RWPE1 (cell line): ENCODE results near the gene BMP10.

Experiments used
- CTCF ChIA-PET: fragments of 350-600 bp; sonication (Branson Sonifier 250); formaldehyde crosslinking; extraction: SDS; loops from one replicate; lab custom pipeline; 2021; lab: Yijun Ruan, JAX
- POLR2A ChIA-PET: fragments of 400-600 bp; formaldehyde crosslinking; extraction: SDS; loops from one replicate; lab custom pipeline; 2020; ENCODE audit warnings: antibody characterized with exemption; ENCODE audit not compliant: low non-redundant PET; lab: Yijun Ruan, JAX
- DNase-seq: peaks from one replicate; pipeline ENCODE4 v3.0.0; 2012; ENCODE audit warnings: low spot score
- H3K27ac ChIP-seq: fragments of 450-650 bp; 2 replicates; pipeline ENCODE4 v1.5.1; 2017
- CTCF ChIP-seq: fragments of 450-650 bp; conservative IDR thresholded peaks from 2 replicates; pipeline ENCODE4 v1.5.1; 2017; ENCODE audit warnings: low read depth, mild to moderate bottlenecking

BMP10 gene

DNA sequence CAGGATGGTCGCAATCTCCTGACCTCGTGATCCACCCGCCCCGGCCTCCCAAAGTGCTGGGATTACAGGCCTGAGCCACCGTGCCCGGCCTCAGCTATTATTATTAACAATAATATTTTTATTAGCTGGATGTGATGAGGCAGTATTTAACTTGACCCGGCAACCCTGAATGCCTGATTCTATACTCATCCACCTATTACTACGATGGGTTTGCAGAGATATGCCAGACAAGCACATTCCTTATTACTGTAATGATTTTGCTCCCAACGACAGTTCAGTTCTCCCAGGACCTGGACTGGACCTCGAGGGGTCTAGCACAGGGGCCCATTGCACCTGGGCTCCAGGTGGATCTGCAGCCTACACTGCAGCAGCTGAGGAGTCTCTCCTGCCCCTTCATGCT is 32.6 kb downstream of the BMP10 start:
- CTCF ChIA-PET = interaction anchor here (0.5 to 1.3 kb wide), 5 partner anchors 20 to 87 kb away, joined by 3 to 4 read pairs (median 3); no protein-coding TSS in a partner anchor
- no peak overlapping the region for H3K27ac ChIP-seq
- DNase-seq = no peak
- no peak for TF ChIP-seq CTCF
- POLR2A ChIA-PET = no interaction called here

GRCh38 chr2:68837861-68838341 is 33.3 kb downstream of the BMP10 start:
- ChIA-PET CTCF (no interaction called here), POLR2A (no interaction called here)
- DNase-seq = no peak
- H3K27ac ChIP-seq = no peak overlapping the region
- no peak for TF ChIP-seq CTCF

DNA sequence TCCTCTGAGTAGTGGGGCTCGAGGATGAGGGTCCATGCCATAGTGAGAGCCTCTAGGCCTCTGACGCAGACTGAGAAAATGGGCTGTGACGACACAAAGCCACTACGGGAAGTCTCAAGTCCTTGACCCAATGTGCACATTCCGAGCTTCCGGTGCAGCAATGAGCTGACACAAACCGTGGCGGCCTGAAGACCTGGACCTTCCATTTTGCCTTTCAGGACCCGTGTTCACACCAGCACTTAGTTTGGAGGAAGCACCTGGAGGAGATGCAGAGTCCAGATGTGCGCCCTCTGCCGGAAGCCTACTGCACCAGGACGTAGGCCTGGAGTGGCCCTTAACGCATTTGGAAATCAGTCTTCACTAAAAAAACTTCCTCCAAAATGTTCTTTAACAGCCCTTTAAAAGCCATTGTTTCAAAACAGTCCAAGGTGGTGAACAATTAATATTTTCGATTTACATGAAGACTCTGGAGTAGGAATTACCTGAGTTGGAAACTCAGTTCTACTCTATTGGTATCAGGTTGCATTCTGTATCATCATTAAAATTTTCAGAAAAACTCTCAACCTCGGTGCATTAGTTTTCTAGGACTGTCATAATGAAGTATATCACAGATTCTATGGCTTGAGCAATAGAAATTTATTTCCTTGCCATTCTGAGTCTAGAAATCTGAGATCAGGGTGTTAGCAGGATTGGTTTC is 33.9 kb downstream of the BMP10 start:
- ChIA-PET CTCF (no interaction called here), POLR2A (no interaction called here)
- no peak for DNase-seq
- TF ChIP-seq CTCF = no peak
- no peak overlapping the region for H3K27ac ChIP-seq

DNA sequence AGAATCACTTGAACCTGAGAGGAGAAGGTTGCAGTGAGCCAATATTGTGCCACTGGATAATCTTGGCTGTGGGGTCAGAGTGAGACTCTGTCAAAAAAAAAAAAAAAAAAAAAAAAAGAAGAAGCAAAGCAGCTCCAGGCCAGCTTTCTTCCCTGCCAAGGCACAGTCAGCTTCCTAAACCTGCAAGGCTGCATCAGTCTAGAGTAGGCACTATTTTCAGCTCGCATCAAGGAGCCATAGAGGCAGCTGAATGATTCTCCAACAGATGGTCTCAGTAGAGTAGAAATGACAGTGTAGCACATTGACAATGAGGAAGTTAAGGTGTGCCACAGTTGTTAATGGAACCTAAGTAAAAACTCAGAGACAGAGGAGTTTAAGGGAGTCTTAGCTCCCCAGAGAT is 35.6 kb downstream of the BMP10 start:
- no peak for DNase-seq
- POLR2A ChIA-PET = no interaction called here

DNA sequence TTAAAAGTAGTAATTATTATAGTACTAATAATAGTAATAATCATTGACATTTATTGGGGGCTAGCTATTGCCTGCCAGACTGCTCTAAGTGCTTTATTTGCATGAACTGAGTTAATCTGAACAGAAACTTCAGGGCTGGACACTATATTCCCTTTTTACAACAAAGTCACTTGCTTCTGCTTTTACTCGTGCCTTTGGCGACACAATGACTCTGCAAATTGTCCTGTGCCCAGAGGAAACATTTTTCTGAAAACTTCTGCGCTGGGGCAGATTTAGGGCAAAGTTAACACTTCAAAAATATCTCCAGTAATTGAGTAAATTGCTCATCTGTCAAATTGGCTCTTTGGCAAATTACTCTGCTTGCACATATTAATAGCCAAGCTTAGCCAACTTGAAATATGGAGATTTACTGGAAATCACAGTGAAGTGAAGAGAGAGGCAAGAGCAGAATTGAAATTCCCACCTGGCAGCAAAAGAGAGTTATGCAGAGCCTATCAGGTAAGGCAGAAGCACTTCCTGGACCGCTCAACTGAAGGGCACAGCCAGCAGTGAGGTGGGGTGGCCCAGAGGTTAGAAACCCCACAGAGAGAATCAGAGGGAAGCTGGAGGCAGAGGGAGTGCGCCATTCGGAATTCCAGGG is 36.3 kb downstream of the BMP10 start:
- ChIA-PET CTCF (no interaction called here), POLR2A (no interaction called here)
- H3K27ac ChIP-seq = no peak overlapping the region
- TF ChIP-seq CTCF = no peak
- no peak for DNase-seq

More for the DNA sequence above, 35.6 kb downstream of the BMP10 start:
- CTCF ChIA-PET = no interaction called here
- no peak for TF ChIP-seq CTCF
- no peak overlapping the region for H3K27ac ChIP-seq

DNA sequence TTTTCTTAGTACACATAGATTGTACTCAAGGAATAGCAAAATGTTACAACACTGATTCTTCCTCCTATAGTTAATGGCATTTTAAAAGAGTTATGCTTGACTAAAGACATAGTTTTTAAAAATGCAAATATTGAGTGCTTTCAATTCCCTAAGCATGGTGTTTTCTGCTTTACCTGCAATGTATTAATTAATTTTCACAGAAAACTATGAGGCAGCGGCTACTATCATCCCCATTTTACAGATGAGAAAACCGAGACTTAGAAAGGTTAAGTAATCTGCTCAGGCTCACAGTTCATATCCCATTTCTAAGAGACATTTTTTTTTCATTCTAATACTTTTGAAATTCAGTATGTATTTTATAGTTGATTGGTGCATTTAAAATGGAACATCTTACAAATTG is 38.0 kb downstream of the BMP10 start:
- DNase-seq = no peak
- CTCF ChIA-PET = no interaction called here
- no peak for TF ChIP-seq CTCF
- POLR2A ChIA-PET = no interaction called here
- no peak overlapping the region for H3K27ac ChIP-seq
